ENCODE measurements around the gene ENDOV. TPM values are rescaled to one million over a fixed set of nuclear protein-coding genes. Genes with fewer than 3 reads are reported as not detected.
"Not testable (repeated sequence)": the region's sequence is repeated elsewhere in the genome, so short reads cannot be mapped to it uniquely, and the experiment has no call there.

ENDOV gene
- total RNA-seq, 1 donor = 13.4 TPM

DNA sequence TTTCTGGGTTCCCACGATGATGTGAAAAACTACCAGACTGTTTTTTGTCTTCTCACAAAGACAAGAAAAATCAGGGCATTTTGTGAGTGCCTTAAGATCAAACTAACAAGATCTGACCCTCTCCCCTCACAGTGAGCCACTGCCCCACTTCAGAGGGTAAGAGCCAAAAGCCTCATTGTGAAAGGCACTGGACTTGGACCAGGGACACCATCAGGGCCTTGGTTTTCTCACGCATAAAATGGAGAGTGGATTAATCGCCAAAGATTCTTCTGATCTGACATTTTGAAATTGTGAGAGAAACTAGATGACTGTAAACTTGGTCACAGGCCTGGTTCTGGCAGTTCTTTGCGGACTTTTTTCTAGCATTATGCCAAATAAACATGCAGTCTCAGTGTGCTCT, 21.0 kb upstream of the ENDOV start:
- H3K4me3 ChIP-seq (ENCODE audit: low read depth, low read length) = no peak overlapping the region
- DNase-seq (ENCODE audit: low read depth) = no peak
- TF ChIP-seq, protein P1, sequence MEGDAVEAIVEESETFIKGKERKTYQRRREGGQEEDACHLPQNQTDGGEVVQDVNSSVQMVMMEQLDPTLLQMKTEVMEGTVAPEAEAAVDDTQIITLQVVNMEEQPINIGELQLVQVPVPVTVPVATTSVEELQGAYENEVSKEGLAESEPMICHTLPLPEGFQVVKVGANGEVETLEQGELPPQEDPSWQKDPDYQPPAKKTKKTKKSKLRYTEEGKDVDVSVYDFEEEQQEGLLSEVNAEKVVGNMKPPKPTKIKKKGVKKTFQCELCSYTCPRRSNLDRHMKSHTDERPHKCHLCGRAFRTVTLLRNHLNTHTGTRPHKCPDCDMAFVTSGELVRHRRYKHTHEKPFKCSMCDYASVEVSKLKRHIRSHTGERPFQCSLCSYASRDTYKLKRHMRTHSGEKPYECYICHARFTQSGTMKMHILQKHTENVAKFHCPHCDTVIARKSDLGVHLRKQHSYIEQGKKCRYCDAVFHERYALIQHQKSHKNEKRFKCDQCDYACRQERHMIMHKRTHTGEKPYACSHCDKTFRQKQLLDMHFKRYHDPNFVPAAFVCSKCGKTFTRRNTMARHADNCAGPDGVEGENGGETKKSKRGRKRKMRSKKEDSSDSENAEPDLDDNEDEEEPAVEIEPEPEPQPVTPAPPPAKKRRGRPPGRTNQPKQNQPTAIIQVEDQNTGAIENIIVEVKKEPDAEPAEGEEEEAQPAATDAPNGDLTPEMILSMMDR (IDR thresholded peaks at IDR 0.05; ENCODE audit: insufficient read depth, low read depth, low read length) = no peak

DNA sequence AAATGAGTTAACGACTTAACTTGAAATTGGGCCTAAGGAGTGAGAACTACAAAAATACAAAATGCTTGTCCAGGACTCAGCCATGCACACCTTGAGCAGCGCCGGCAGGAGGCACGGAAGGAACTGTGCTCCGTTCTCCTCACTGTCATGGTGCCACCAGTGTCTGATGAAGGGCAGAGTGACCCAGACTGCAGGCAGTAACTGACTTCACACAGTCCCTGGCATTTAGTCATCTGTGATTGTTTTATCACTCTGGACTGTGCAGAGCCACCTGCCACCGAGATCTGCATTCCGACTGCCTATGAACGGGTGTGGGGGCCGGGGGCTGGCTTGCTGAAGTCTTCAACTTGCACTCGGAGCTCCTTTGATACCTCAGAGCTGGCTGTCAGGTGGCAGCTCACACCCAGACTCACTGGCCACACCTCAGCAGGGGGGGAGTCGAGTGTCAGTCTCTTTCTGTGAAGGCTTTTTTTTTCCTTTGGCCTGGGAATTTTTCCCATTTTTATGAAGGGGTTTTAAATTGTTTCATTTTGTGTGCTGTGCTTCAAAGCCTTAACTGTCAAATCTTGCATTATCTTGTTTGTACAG, 20.2 kb upstream of the ENDOV start:
- no peak overlapping the region for H3K4me3 ChIP-seq (ENCODE audit: low read depth, low read length)
- TF ChIP-seq, protein P1 (IDR thresholded peaks at IDR 0.05; ENCODE audit: insufficient read depth, low read depth, low read length) = no peak
- DNase-seq (ENCODE audit: low read depth) = no peak

DNA sequence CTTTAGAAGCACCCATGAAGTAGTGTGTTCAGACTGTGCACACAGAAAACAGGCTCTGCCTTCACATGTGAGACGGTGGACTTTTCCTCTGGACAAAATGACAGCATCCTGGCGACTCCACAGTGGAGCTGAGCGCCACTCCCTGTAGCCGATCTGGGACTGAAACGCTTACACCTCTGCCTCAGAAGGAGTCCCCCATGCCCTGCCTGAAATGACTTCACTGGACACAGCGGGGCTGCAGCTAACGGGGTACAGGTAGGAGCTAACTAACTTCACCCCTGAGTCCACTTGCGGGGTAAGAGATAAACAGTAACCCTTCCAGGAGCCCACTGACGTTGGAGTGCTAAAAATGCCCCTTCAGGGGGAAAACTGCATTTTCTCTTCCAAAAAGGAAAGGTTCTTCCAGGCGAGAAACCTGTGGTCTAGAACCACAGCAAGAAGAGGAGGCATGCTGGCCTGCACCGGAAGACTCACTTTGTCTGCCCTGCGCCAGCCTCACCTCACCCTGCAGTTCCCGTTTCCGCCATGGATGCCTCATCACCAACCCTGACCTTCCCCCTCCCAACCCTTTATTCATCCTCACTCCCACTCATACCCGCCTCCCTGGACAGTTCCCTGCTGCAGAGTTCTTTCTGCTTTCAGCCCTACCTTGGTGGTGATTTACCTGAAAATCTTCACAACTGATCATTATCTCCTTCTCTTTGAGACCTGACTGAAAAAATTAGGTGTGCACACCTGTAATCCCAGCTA, 19.4 kb upstream of the ENDOV start:
- no peak overlapping the region for H3K4me3 ChIP-seq (ENCODE audit: low read depth, low read length)
- DNase-seq (ENCODE audit: low read depth) = no peak
- TF ChIP-seq, protein P1 (IDR thresholded peaks at IDR 0.05; ENCODE audit: insufficient read depth, low read depth, low read length) = no peak

DNA sequence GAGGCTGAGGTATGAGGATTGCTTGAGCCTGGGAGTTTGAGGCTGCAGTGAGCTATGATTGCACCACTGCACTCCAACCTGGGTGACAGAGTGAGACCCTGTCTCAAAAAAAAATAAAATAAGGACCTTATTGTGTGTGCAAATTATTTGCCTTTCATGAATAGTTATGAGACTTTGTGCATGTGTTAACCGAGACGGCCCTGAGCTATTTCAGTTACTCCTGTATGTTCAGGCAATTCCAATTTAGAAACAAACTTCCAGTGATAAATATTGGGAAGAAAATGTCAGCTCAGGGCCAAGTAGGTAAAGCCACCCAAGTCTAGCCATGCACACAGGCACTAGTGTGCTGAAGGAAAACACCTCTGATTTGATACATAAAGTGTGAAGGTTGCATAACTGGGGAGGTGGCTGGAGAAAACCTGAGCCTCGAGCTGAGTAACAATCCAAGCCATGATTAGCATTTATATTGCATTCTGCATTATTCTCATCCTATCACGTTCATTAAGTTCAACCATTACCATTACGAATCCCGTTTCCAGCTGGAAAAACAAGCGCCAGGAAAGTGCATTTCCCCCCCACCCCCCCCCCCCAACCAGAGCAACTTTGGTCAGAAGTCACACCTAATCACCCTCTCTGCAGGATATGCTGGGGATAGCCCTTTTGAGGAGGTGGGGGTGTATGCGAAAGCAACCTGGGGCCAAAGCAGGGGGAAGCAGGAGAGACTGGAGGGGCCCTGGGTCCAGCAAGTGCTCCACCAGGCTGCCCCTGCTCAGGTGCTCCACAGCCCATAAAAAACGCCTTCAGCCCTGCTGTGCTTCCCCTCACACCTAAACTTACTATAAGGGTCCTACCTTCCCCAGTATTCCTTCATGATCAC, 18.6 kb upstream of the ENDOV start:
- DNase-seq (ENCODE audit: low read depth) = no peak
- no peak overlapping the region for H3K4me3 ChIP-seq (ENCODE audit: low read depth, low read length)
- TF ChIP-seq, protein P1 (IDR thresholded peaks at IDR 0.05; ENCODE audit: insufficient read depth, low read depth, low read length) = no peak

DNA sequence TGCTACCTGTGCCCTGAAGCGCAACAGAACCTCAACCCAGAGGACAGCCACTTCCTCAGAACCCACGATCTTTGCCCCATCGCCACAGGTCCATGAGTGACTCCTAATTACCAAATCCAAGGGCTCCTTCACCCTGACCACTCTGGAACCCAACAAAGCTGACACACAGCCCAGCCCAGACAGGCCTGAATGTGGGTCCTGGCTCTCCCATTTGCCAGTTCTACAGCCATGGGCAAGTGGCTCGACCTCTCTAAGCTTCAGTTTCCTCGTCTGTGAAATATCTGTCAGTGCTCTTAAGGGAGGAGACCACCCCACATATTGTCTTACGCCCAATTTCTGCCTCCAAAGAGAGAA, 18.0 kb upstream of the ENDOV start:
- DNase-seq (ENCODE audit: low read depth) = no peak
- TF ChIP-seq, protein P1 (IDR thresholded peaks at IDR 0.05; ENCODE audit: insufficient read depth, low read depth, low read length) = no peak
- H3K4me3 ChIP-seq (ENCODE audit: low read depth, low read length) = no peak overlapping the region

DNA sequence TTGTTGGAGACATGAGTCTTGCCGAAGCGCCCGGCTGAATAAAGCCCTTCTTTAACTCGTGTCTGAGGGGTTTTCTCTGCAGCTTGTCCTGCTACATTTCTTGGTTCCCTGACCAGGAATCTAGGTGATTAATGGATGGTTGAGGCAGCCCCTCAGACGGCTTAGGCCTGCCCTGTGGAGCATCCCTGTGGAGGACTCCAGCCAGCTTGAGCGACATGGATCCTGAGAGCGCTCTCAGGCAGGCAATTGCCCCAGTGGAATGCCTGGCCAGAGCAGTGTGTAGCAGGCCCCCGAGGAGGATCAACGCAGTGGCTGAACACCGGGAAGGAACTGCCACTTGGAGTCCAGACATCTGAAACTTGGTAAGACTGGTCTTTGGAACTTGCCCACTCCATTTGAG, 17.3 kb upstream of the ENDOV start:
- no peak overlapping the region for H3K4me3 ChIP-seq (ENCODE audit: low read depth, low read length)
- TF ChIP-seq, protein P1 (IDR thresholded peaks at IDR 0.05; ENCODE audit: insufficient read depth, low read depth, low read length) = no peak
- no peak for DNase-seq (ENCODE audit: low read depth)

DNA sequence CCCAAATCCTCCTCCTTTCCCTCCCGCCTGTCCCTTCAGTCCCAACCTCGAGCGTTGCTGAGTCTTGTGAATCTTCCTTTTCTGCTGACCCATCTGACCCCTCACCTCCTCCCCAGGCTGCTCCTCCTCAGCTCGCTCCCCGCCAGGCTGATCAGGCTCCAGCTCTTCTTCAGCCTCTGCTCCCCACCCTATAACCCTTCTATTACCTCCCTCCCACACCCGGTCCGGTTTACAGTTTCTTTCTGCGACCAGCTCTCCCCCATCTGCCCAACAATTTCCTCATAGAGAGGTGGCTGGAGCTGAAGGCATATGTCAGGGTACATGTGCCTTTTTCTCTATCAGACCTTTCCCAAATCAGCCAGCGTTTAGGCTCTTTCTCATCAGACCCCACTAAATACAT, 13.9 kb upstream of the ENDOV start:
- H3K4me3 ChIP-seq (ENCODE audit: low read depth, low read length) = peak overlapping the region; percentile 15
- DNase-seq (ENCODE audit: low read depth) = peak; percentile 30

DNA sequence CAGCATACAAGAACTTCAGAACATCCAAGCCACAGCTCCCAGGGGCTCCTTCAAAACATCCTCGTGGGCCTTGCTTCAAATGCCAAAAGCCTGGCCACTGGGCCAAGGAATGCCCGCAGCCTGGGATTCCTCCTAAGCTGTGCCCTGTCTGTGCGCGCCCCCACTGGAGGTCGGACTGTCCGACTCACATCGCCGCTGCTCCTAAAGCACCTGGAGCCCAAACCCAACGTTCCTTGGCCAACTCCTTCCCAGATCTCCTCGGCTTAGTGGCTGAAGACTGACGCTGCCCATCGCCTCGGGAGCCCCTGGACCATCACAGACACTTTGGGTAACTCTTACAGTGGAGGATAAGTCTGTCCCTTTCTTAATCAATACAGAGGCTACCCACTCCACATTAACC, 12.9 kb upstream of the ENDOV start:
- not testable (repeated sequence) for DNase-seq (ENCODE audit: low read depth); H3K4me3 ChIP-seq (ENCODE audit: low read depth, low read length)
